HEK293T (cell line): ENCODE measurements around the gene GPBAR1.

Experiments used
- BHLHE40 ChIP-seq: fragments of 450-650 bp; IDR thresholded peaks from 2 replicates; pipeline ENCODE4 v1.6.1; 2016; ENCODE audit warnings: mild to moderate bottlenecking, moderate library complexity, borderline replicate concordance
- CTBP1 ChIP-seq: fragments of 450-650 bp; IDR thresholded peaks from 2 replicates; pipeline ENCODE4 v1.6.1; 2016; ENCODE audit warnings: borderline replicate concordance
- FOXM1 ChIP-seq: fragments of 450-650 bp; IDR thresholded peaks from 2 replicates; pipeline ENCODE4 v1.6.1; 2017; ENCODE audit warnings: mild to moderate bottlenecking, borderline replicate concordance
- L3MBTL2 ChIP-seq: fragments of 450-650 bp; conservative IDR thresholded peaks from 2 replicates; pipeline ENCODE4 v1.6.1; 2016; ENCODE audit warnings: mild to moderate bottlenecking
- NFRKB ChIP-seq: fragments of 450-650 bp; IDR thresholded peaks from 2 replicates; pipeline ENCODE4 v1.6.1; 2016; ENCODE audit warnings: mild to moderate bottlenecking, moderate library complexity
- PKNOX1 ChIP-seq: fragments of 450-650 bp; IDR thresholded peaks from 2 replicates; pipeline ENCODE4 v1.6.1; 2016
- SP1 ChIP-seq: fragments of 450-650 bp; IDR thresholded peaks from 2 replicates; pipeline ENCODE4 v1.6.1; 2017
- SUZ12 ChIP-seq: fragments of 450-650 bp; IDR thresholded peaks from 2 replicates; pipeline ENCODE4 v1.6.1; 2016; ENCODE audit warnings: mild to moderate bottlenecking

GRCh38 chr2:218244665-218245064 is 16.1 kb upstream of the GPBAR1 start:
- TF ChIP-seq L3MBTL2 = no peak
- TF ChIP-seq PKNOX1 = no peak
- TF ChIP-seq CTBP1 = no peak
- no peak for TF ChIP-seq SUZ12
- no peak for TF ChIP-seq FOXM1
- no peak for TF ChIP-seq NFRKB
- no peak for TF ChIP-seq SP1
- TF ChIP-seq BHLHE40 = no peak
